HepG2 (cell line): ENCODE data around the gene ARHGAP15. TPM values are rescaled to one million over a fixed set of nuclear protein-coding genes. Genes with fewer than 3 reads are reported as not detected.

Experiments
- ATAC-seq: fragments of 200-7000 bp; cut with Tn5 transposase; 3 replicates; pipeline ENCODE4 v1.9.1; 2020; ENCODE audit warnings: mild to moderate bottlenecking, moderate library complexity
- BruUV-seq: library from RNA; stranded (reverse); fragments of 400-500 nt; replicated peaks from 2 replicates; lab custom pipeline; 2021; lab: Mats Ljungman, UMichigan
- CTCF ChIA-PET: fragments of 300-600 bp; formaldehyde crosslinking; extraction: SDS; loops from one replicate; lab custom pipeline; 2021; ENCODE audit warnings: low total read pairs, inconsistent platforms, low intra/inter-chr PET ratio; lab: Yijun Ruan, JAX
- POLR2A ChIA-PET: fragments of 350-600 bp; sonication (Branson Sonifier 250); formaldehyde crosslinking; loops from one replicate; lab custom pipeline; 2020; ENCODE audit warnings: antibody characterized with exemption, inconsistent platforms; lab: Yijun Ruan, JAX
- DNase-seq: peaks from one replicate; pipeline ENCODE4 v3.0.0-alpha.2; 2015; ENCODE audit warnings: low spot score
- FAIRE-seq: peaks from 3 replicates; lab custom pipeline; 2011; peaks lifted over from hg19 to GRCh38; lab: Jason Lieb, UNC
- H2AFZ ChIP-seq: one replicate; pipeline ENCODE4 v1.6.1; 2011; ENCODE audit warnings: low read length, inconsistent platforms
- H3K27ac ChIP-seq: fragments of 300-600 bp; 3 replicates; pipeline ENCODE4 v1.8.0; 2011; ENCODE audit warnings: mixed run types, mild to moderate bottlenecking, mixed read lengths, low read length, inconsistent platforms; ENCODE audit not compliant: insufficient read depth; ENCODE audit errors: extremely low read length
- H3K27me3 ChIP-seq, 2 experiments: fragments of 200-600 bp in 1 of 2; 2 replicates in 1 of 2; 3 replicates in 1 of 2; pipeline versions ENCODE4 v1.6.0 to v1.8.0; 2011; ENCODE audit warnings: low read length in 2 of 2, mild to moderate bottlenecking in 2 of 2, moderate library complexity in 2 of 2, inconsistent platforms in 1 of 2; ENCODE audit not compliant: insufficient read depth in 2 of 2, control insufficient read depth in 1 of 2
- H3K36me3 ChIP-seq, 2 experiments: fragments of 200-600 bp in 1 of 2; replicated peaks in 1 of 2; 2 replicates in 1 of 2; 3 replicates in 1 of 2; pipeline versions ENCODE4 v1.5.1 to v1.8.0; 2011; ENCODE audit warnings: low read length in 2 of 2, inconsistent platforms in 1 of 2; ENCODE audit not compliant: insufficient read depth in 2 of 2, control insufficient read depth in 1 of 2
- H3K4me1 ChIP-seq: 2 replicates; pipeline ENCODE4 v1.5.1; 2012; ENCODE audit warnings: low read length, inconsistent platforms; ENCODE audit not compliant: insufficient read depth
- H3K4me2 ChIP-seq: 2 replicates; pipeline ENCODE4 v1.6.0; 2011; ENCODE audit warnings: low read depth, low read length, inconsistent platforms
- H3K4me3 ChIP-seq, 3 experiments: fragments of 200-600 bp in 1 of 3; sonication (generic), shearing (Covaris generic) in 1 of 3; replicated peaks in 1 of 3; 2 replicates each; pipeline ENCODE4 v1.5.1; 2011 to 2016; ENCODE audit warnings: low read length in 3 of 3, inconsistent platforms in 2 of 3, low read depth in 2 of 3, mild to moderate bottlenecking in 2 of 3, control low read depth in 1 of 3, mixed read lengths in 1 of 3; ENCODE audit not compliant: insufficient read depth in 1 of 3
- H3K79me2 ChIP-seq: one replicate; pipeline ENCODE4 v1.6.1; 2011; ENCODE audit warnings: low read length, inconsistent platforms; ENCODE audit not compliant: insufficient read depth
- H3K9ac ChIP-seq: 2 replicates; pipeline ENCODE4 v1.6.0; 2011; ENCODE audit warnings: mild to moderate bottlenecking, low read depth, low read length, inconsistent platforms; ENCODE audit not compliant: insufficient read depth
- H3K9me3 ChIP-seq: 2 replicates; pipeline ENCODE4 v1.5.1; 2012; ENCODE audit warnings: mild to moderate bottlenecking, low read length
- H4K20me1 ChIP-seq: 2 replicates; pipeline ENCODE4 v1.6.0; 2011; ENCODE audit warnings: inconsistent platforms, mild to moderate bottlenecking, low read length, moderate library complexity; ENCODE audit not compliant: insufficient read depth
- ELF3 ChIP-seq: IDR thresholded peaks from 2 replicates; pipeline ENCODE4 v1.6.1; 2016; ENCODE audit warnings: missing genetic modification reagents, missing compliant biosample characterization
- PLSCR1 ChIP-seq: sonication (generic); formaldehyde crosslinking; IDR thresholded peaks from 2 replicates; pipeline ENCODE4 v1.5.0; 2020; ENCODE audit warnings: missing genetic modification reagents, mild to moderate bottlenecking, borderline replicate concordance
- ZBTB37 ChIP-seq: sonication (generic); formaldehyde crosslinking; IDR thresholded peaks from 2 replicates; pipeline ENCODE4 v1.4.0; 2020; ENCODE audit warnings: mild to moderate bottlenecking, missing genetic modification reagents
- ZNF12 ChIP-seq: sonication (generic); formaldehyde crosslinking; IDR thresholded peaks from 2 replicates; pipeline ENCODE4 v1.5.0; 2020; ENCODE audit warnings: missing genetic modification reagents
- ZNF513 ChIP-seq: sonication (generic); formaldehyde crosslinking; conservative IDR thresholded peaks from 2 replicates; pipeline ENCODE4 v1.5.0; 2020; ENCODE audit warnings: missing genetic modification reagents
- ZNF570 ChIP-seq: sonication (generic); formaldehyde crosslinking; IDR thresholded peaks from 2 replicates; pipeline ENCODE4 v1.4.0; 2020; ENCODE audit warnings: mild to moderate bottlenecking, missing genetic modification reagents, borderline replicate concordance
- ZNF746 ChIP-seq: sonication (generic); formaldehyde crosslinking; IDR thresholded peaks from 2 replicates; pipeline ENCODE4 v1.8.0; 2022; ENCODE audit warnings: mild to moderate bottlenecking, missing genetic modification reagents
- WGBS: methylation state at CpG from one replicate; pipeline ENCODE4 v1.1.6; 2017; ENCODE audit warnings: low lambda C conversion rate; 5-methylcytosine and 5-hydroxymethylcytosine counted together
- in situ Hi-C: cut with HindIII; loops from 2 replicates; pipeline ENCODE4 v1.10.0; 2017; ENCODE audit warnings: low pct_unique_long_range_greater_than_20kb; ENCODE audit not compliant: extremely low pct_ligation_motif_present
- intact Hi-C: fragments of 100-400 bp; cut with micrococcal nuclease; formaldehyde crosslinking; loops from one replicate; pipeline ENCODE4 v1.10.0; 2022; ENCODE audit not compliant: unreplicated experiment
- polyA plus RNA-seq, 8 experiments: library from polyadenylated mRNA; depleted of rRNA in 3 of 8; stranded (reverse) in 7 of 8; unstranded in 1 of 8; fragments of >200 nt; fragmentation: Illumina TruSeq in 4 of 8; extraction: Trizol in 4 of 8; gene quantifications; 2 replicates each; pipeline versions ENCODE4 v1.2.1 to v1.2.3, GENCODE V29; 2011 to 2016; ENCODE audit warnings: low read depth in 4 of 8, missing spikeins in 1 of 8, mixed read lengths in 1 of 8; ENCODE audit not compliant: insufficient read depth in 1 of 8
- total RNA-seq, 5 experiments: library from RNA; depleted of rRNA; stranded (reverse); fragments of >200 nt; fragmentation: Illumina TruSeq; extraction: Trizol; gene quantifications; 2 replicates each; pipeline ENCODE4 v1.2.3, GENCODE V29; 2016; ENCODE audit warnings: low read depth in 1 of 5

Gene ARHGAP15
- total and polyA plus RNA-seq, 2 of the 13 experiments (the other 11 are each of a cell fraction or from before 2014, with no cell fraction given), result 0.04 TPM; not detected in 1

GRCh38 chr2:143553261-143553660 lies 424.0 kb downstream of the ARHGAP15 start:
- BruUV-seq, result no TSS peak
- Histone ChIP-seq H3K9me3 (no peaks in the 10 kb centered on the region), H3K4me2 (no peak overlapping the region), H3K27ac (no peak overlapping the region), H3K79me2 (no peaks in the 10 kb centered on the region)
- intact Hi-C loops (no loop called here), in situ Hi-C loops (no loop called here)
- DNase-seq, result no peak
- CTCF ChIA-PET, result no interaction called here
- TF ChIP-seq ZNF570 (CRISPR knock-in tag), result no peak
- no peak for TF ChIP-seq ZBTB37 (CRISPR knock-in tag)
- TF ChIP-seq ZNF12 (CRISPR knock-in tag), result no peak
- no peak for TF ChIP-seq PLSCR1 (CRISPR knock-in tag)
- TF ChIP-seq ZNF746 (CRISPR knock-in tag), result no peak
- TF ChIP-seq ELF3, result no peak
- no peak for TF ChIP-seq ZNF513 (CRISPR knock-in tag)
- TF ChIP-seq, all 625 proteins: peak for 0
- H3K27me3 ChIP-seq, result no peaks in the 10 kb centered on the region
- POLR2A ChIA-PET, result no interaction called here
- no peaks in the 10 kb centered on the region for H3K36me3 ChIP-seq
- no peaks in the 10 kb centered on the region for H3K4me1 ChIP-seq
- ATAC-seq (no peak), FAIRE-seq (no peak)
- H3K9ac ChIP-seq, result no peak overlapping the region
- H3K4me3 ChIP-seq, result no peak overlapping the region
- WGBS, result 9% methylated on average over 3 of the region's 3 CpGs
- H4K20me1 ChIP-seq, result no peaks in the 10 kb centered on the region
- no peak overlapping the region for H2AFZ ChIP-seq
